HEK293T (cell line): ENCODE data around the gene KLF7.

Experiments used
- ARNT ChIP-seq: fragments of 450-650 bp; IDR thresholded peaks from 2 replicates; pipeline ENCODE4 v1.6.1; 2017; ENCODE audit warnings: mild to moderate bottlenecking
- ELF4 ChIP-seq: fragments of 450-650 bp; IDR thresholded peaks from 2 replicates; pipeline ENCODE4 v1.6.1; 2017; ENCODE audit warnings: antibody characterized with exemption
- FOXA1 ChIP-seq: fragments of 450-650 bp; IDR thresholded peaks from 2 replicates; pipeline ENCODE4 v1.6.1; 2016; ENCODE audit warnings: mild to moderate bottlenecking
- FOXK2 ChIP-seq: fragments of 450-650 bp; IDR thresholded peaks from 2 replicates; pipeline ENCODE4 v1.6.1; 2016; ENCODE audit warnings: mild to moderate bottlenecking
- FOXM1 ChIP-seq: fragments of 450-650 bp; IDR thresholded peaks from 2 replicates; pipeline ENCODE4 v1.6.1; 2017; ENCODE audit warnings: mild to moderate bottlenecking, borderline replicate concordance
- HDGF ChIP-seq: fragments of 450-650 bp; IDR thresholded peaks from 2 replicates; pipeline ENCODE4 v1.6.1; 2017; ENCODE audit warnings: antibody characterized with exemption, borderline replicate concordance
- L3MBTL2 ChIP-seq: fragments of 450-650 bp; conservative IDR thresholded peaks from 2 replicates; pipeline ENCODE4 v1.6.1; 2016; ENCODE audit warnings: mild to moderate bottlenecking
- NFRKB ChIP-seq: fragments of 450-650 bp; IDR thresholded peaks from 2 replicates; pipeline ENCODE4 v1.6.1; 2016; ENCODE audit warnings: mild to moderate bottlenecking, moderate library complexity
- SP1 ChIP-seq: fragments of 450-650 bp; IDR thresholded peaks from 2 replicates; pipeline ENCODE4 v1.6.1; 2017
- SUZ12 ChIP-seq: fragments of 450-650 bp; IDR thresholded peaks from 2 replicates; pipeline ENCODE4 v1.6.1; 2016; ENCODE audit warnings: mild to moderate bottlenecking
- TARDBP ChIP-seq: fragments of 450-650 bp; IDR thresholded peaks from 2 replicates; pipeline ENCODE4 v1.6.1; 2016
- ZNF384 ChIP-seq: fragments of 450-650 bp; IDR thresholded peaks from 2 replicates; pipeline ENCODE4 v1.6.1; 2016

- TF ChIP-seq FOXK2 (no peak), SP1 (no peak), NFRKB (no peak), ELF4 (no peak), ARNT (no peak), HDGF (no peak), FOXM1 (no peak), FOXA1 (no peak), SUZ12 (no peak), TARDBP (no peak), L3MBTL2 (no peak), ZNF384 (no peak)
Observed at GRCh38 chr2:207206011-207206410, 40.3 kb upstream of the KLF7 start.
